GM21390 (cell line): ENCODE results near the gene ASPDH.

Experiments used
- ATAC-seq: cut with Tn5 transposase; IDR thresholded peaks from one replicate; pipeline ENCODE4 v1.9.1; 2021; ENCODE audit not compliant: unreplicated experiment

The ASPDH gene

GRCh38 chr19:50516456-50516855 is 2.7 kb upstream of the ASPDH start:
- ATAC-seq = no peak

- ATAC-seq = no peak
Measured at GRCh38 chr19:50515168-50515561, 1.5 kb upstream of the ASPDH start.

GRCh38 chr19:50514346-50515167 is 844 bp upstream of the ASPDH start:
- no peak for ATAC-seq

GRCh38 chr19:50512999-50513745 is 541 bp downstream of the ASPDH start:
- no peak for ATAC-seq

GRCh38 chr19:50512112-50512998 is 1.4 kb downstream of the ASPDH start:
- ATAC-seq = no peak

GRCh38 chr19:50511069-50511822 is 2.5 kb downstream of the ASPDH start, which contains the start of gene JOSD2:
Gene JOSD2, minus strand, starts transcription at chr19:50511191. Its CDS starts 760 bp downstream, at chr19:50510431.
- ATAC-seq = peak; percentile 85

- ATAC-seq = no peak
Measured at GRCh38 chr19:50510700-50511068, 3.0 kb downstream of the ASPDH start.

- ATAC-seq = no peak
Measured at GRCh38 chr19:50510121-50510670, 3.5 kb downstream of the ASPDH start.

GRCh38 chr19:50509366-50509765 is 4.3 kb downstream of the ASPDH start:
- ATAC-seq = no peak

GRCh38 chr19:50508843-50509190 is 4.9 kb downstream of the ASPDH start:
- no peak for ATAC-seq

- ATAC-seq = no peak
Measured at GRCh38 chr19:50507376-50507775, 6.3 kb downstream of the ASPDH start.

- ATAC-seq = no peak
Measured at GRCh38 chr19:50506700-50507099, 7.0 kb downstream of the ASPDH start.

- no peak for ATAC-seq
Measured at GRCh38 chr19:50505856-50506611, 7.7 kb downstream of the ASPDH start.

GRCh38 chr19:50501568-50502475 is 11.9 kb downstream of the ASPDH start:
- ATAC-seq = no peak

GRCh38 chr19:50501186-50501567 is 12.5 kb downstream of the ASPDH start:
- no peak for ATAC-seq

- no peak for ATAC-seq
Measured at GRCh38 chr19:50500753-50501151, 13.0 kb downstream of the ASPDH start.

GRCh38 chr19:50500060-50500752 is 13.5 kb downstream of the ASPDH start:
- no peak for ATAC-seq
